ENCODE results near the gene IQGAP2.

The IQGAP2 gene

GRCh38 chr5:76470976-76471375 lies 67.9 kb downstream of the IQGAP2 start:
- no peaks in the 10 kb centered on the region for H3K4me1 ChIP-seq (ENCODE audit: control insufficient read depth, insufficient read depth, low read depth, low read length)
- H3K27ac ChIP-seq (ENCODE audit: low read length, poor library complexity, severe bottlenecking), result no peak overlapping the region
- WGBS, result 90% methylated on average over 3 of the region's 3 CpGs
- H3K9me3 ChIP-seq (ENCODE audit: control insufficient read depth, low read length), result no peaks in the 10 kb centered on the region
- H3K4me2 ChIP-seq (ENCODE audit: low read length, poor library complexity, severe bottlenecking), result no peak overlapping the region
- H3K36me3 ChIP-seq (ENCODE audit: control insufficient read depth in 1 of 2, insufficient read depth in 2 of 2, low read depth in 1 of 2, low read length in 2 of 2), result no peaks in the 10 kb centered on the region
- H3K79me1 ChIP-seq (replicated peaks; ENCODE audit: low read length, poor library complexity, severe bottlenecking), result no peaks in the 10 kb centered on the region
- no peak for DNase-seq
- H4K8ac ChIP-seq (ENCODE audit: low read length), result no peak overlapping the region
- H3K23ac ChIP-seq (ENCODE audit: low read length in 2 of 2), result no peak overlapping the region
- H2AFZ ChIP-seq (ENCODE audit: low read depth, low read length), result no peak overlapping the region
- H4K91ac ChIP-seq (ENCODE audit: low read length), result no peak overlapping the region
- no peak overlapping the region for H2BK12ac ChIP-seq (ENCODE audit: low read length in 2 of 2)
- no peak overlapping the region for H2BK5ac ChIP-seq (ENCODE audit: low read depth, low read length, poor library complexity, severe bottlenecking)
- H2AK5ac ChIP-seq (ENCODE audit: low read length, severe bottlenecking), result no peak overlapping the region
- no peak overlapping the region for H3K4ac ChIP-seq (ENCODE audit: low read depth in 1 of 2, low read length in 2 of 2)
- H3K4me3 ChIP-seq (ENCODE audit: insufficient read depth in 1 of 2, low read depth in 1 of 2, low read length in 2 of 2), result no peak overlapping the region
- H2BK120ac ChIP-seq (ENCODE audit: low read depth, low read length), result no peak overlapping the region
- H3K18ac ChIP-seq (ENCODE audit: low read depth in 1 of 2, low read length in 2 of 2), result no peak overlapping the region
- H3K27me3 ChIP-seq (ENCODE audit: control insufficient read depth in 1 of 2, insufficient read depth in 1 of 2, low read length in 2 of 2), result peaks cover 0 to 6% of the 10 kb centered on the region in 2 experiments
- H3K14ac ChIP-seq (ENCODE audit: low read length in 2 of 2), result no peak overlapping the region
- H2BK15ac ChIP-seq (ENCODE audit: low read depth, poor library complexity, severe bottlenecking), result no peak overlapping the region
- H3K9ac ChIP-seq (ENCODE audit: low read length), result no peak overlapping the region

DNA sequence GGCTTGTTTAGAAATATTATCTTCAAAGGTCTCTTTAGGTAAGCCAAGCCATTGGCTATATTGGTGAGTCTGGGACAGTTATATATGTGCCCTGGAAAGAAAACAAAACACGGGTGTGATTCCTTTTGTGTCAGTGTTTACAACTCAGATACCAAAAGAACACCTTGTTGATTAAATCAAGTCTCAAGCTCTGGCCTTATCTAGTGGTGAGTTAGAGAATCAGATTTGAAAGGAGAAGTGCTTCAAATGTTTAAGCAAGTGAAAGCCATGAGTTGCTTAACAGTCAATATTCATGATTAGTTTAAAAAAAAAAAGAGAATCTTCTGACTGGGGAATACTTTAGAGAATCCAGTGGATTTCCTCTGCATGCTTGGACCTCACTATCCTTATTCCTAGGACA lies 68.3 kb downstream of the IQGAP2 start:
- Histone ChIP-seq H3K27ac (ENCODE audit: low read length, poor library complexity, severe bottlenecking) (no peak overlapping the region), H3K9me3 (ENCODE audit: control insufficient read depth, low read length) (no peaks in the 10 kb centered on the region), H2BK15ac (ENCODE audit: low read depth, poor library complexity, severe bottlenecking) (no peak overlapping the region), H2BK12ac (ENCODE audit: low read length in 2 of 2) (no peak overlapping the region), H3K4ac (ENCODE audit: low read depth in 1 of 2, low read length in 2 of 2) (no peak overlapping the region), H3K36me3 (ENCODE audit: control insufficient read depth in 1 of 2, insufficient read depth in 2 of 2, low read depth in 1 of 2, low read length in 2 of 2) (no peaks in the 10 kb centered on the region), H2AFZ (ENCODE audit: low read depth, low read length) (no peak overlapping the region), H2AK5ac (ENCODE audit: low read length, severe bottlenecking) (no peak overlapping the region), H4K91ac (ENCODE audit: low read length) (no peak overlapping the region), H3K4me1 (ENCODE audit: control insufficient read depth, insufficient read depth, low read depth, low read length) (no peaks in the 10 kb centered on the region), H3K4me3 (ENCODE audit: insufficient read depth in 1 of 2, low read depth in 1 of 2, low read length in 2 of 2) (no peak overlapping the region), H4K8ac (ENCODE audit: low read length) (no peak overlapping the region), H3K9ac (ENCODE audit: low read length) (no peak overlapping the region), H2BK5ac (ENCODE audit: low read depth, low read length, poor library complexity, severe bottlenecking) (no peak overlapping the region), H3K18ac (ENCODE audit: low read depth in 1 of 2, low read length in 2 of 2) (no peak overlapping the region), H3K23ac (ENCODE audit: low read length in 2 of 2) (no peak overlapping the region), H3K79me1 (replicated peaks; ENCODE audit: low read length, poor library complexity, severe bottlenecking) (no peaks in the 10 kb centered on the region), H3K4me2 (ENCODE audit: low read length, poor library complexity, severe bottlenecking) (no peak overlapping the region), H3K27me3 (ENCODE audit: control insufficient read depth in 1 of 2, insufficient read depth in 1 of 2, low read length in 2 of 2) (peaks cover 0 to 9% of the 10 kb centered on the region in 2 experiments), H3K14ac (ENCODE audit: low read length in 2 of 2) (no peak overlapping the region), H2BK120ac (ENCODE audit: low read depth, low read length) (no peak overlapping the region)
- WGBS, result no CpG with 5 or more reads among the region's 1 CpG
- DNase-seq, result no peak

- Histone ChIP-seq H2BK5ac (ENCODE audit: low read depth, low read length, poor library complexity, severe bottlenecking) (no peak overlapping the region), H3K14ac (ENCODE audit: low read length in 2 of 2) (peak overlapping the region in 1 of 2 experiments; percentile 7), H3K4me1 (ENCODE audit: control insufficient read depth, insufficient read depth, low read depth, low read length) (no peaks in the 10 kb centered on the region), H3K27me3 (ENCODE audit: control insufficient read depth in 1 of 2, insufficient read depth in 1 of 2, low read length in 2 of 2) (peaks cover 0 to 9% of the 10 kb centered on the region in 2 experiments), H3K9me3 (ENCODE audit: control insufficient read depth, low read length) (no peaks in the 10 kb centered on the region), H3K79me1 (replicated peaks; ENCODE audit: low read length, poor library complexity, severe bottlenecking) (no peaks in the 10 kb centered on the region), H4K91ac (ENCODE audit: low read length) (no peak overlapping the region), H3K36me3 (ENCODE audit: control insufficient read depth in 1 of 2, insufficient read depth in 2 of 2, low read depth in 1 of 2, low read length in 2 of 2) (no peaks in the 10 kb centered on the region), H3K23ac (ENCODE audit: low read length in 2 of 2) (no peak overlapping the region), H3K4ac (ENCODE audit: low read depth in 1 of 2, low read length in 2 of 2) (no peak overlapping the region), H3K27ac (ENCODE audit: low read length, poor library complexity, severe bottlenecking) (no peak overlapping the region), H2AFZ (ENCODE audit: low read depth, low read length) (no peak overlapping the region), H3K4me3 (ENCODE audit: insufficient read depth in 1 of 2, low read depth in 1 of 2, low read length in 2 of 2) (peak overlapping the region in 1 of 2 experiments; percentile 33), H2AK5ac (ENCODE audit: low read length, severe bottlenecking) (no peak overlapping the region), H3K4me2 (ENCODE audit: low read length, poor library complexity, severe bottlenecking) (no peak overlapping the region), H2BK12ac (ENCODE audit: low read length in 2 of 2) (no peak overlapping the region), H2BK15ac (ENCODE audit: low read depth, poor library complexity, severe bottlenecking) (no peak overlapping the region), H3K9ac (ENCODE audit: low read length) (no peak overlapping the region), H2BK120ac (ENCODE audit: low read depth, low read length) (no peak overlapping the region), H3K18ac (ENCODE audit: low read depth in 1 of 2, low read length in 2 of 2) (no peak overlapping the region), H4K8ac (ENCODE audit: low read length) (no peak overlapping the region)
- no peak for DNase-seq
- 80% methylated on average over 6 of the region's 6 CpGs for WGBS
These were observed 68.9 kb downstream of the IQGAP2 start for GRCh38 chr5:76471987-76472334.

- H3K4me1 ChIP-seq (ENCODE audit: control insufficient read depth, insufficient read depth, low read depth, low read length), result no peaks in the 10 kb centered on the region
- no peak overlapping the region for H2BK12ac ChIP-seq (ENCODE audit: low read length in 2 of 2)
- H2AFZ ChIP-seq (ENCODE audit: low read depth, low read length), result no peak overlapping the region
- DNase-seq, result no peak
- no peak overlapping the region for H3K4me2 ChIP-seq (ENCODE audit: low read length, poor library complexity, severe bottlenecking)
- no peak overlapping the region for H2AK5ac ChIP-seq (ENCODE audit: low read length, severe bottlenecking)
- H3K9me3 ChIP-seq (ENCODE audit: control insufficient read depth, low read length), result no peaks in the 10 kb centered on the region
- H2BK5ac ChIP-seq (ENCODE audit: low read depth, low read length, poor library complexity, severe bottlenecking), result no peak overlapping the region
- no peak overlapping the region for H2BK15ac ChIP-seq (ENCODE audit: low read depth, poor library complexity, severe bottlenecking)
- WGBS, result 89% methylated on average over 5 of the region's 7 CpGs
- H3K4ac ChIP-seq (ENCODE audit: low read depth in 1 of 2, low read length in 2 of 2), result no peak overlapping the region
- H3K23ac ChIP-seq (ENCODE audit: low read length in 2 of 2), result no peak overlapping the region
- no peak overlapping the region for H3K9ac ChIP-seq (ENCODE audit: low read length)
- H3K27ac ChIP-seq (ENCODE audit: low read length, poor library complexity, severe bottlenecking), result no peak overlapping the region
- H2BK120ac ChIP-seq (ENCODE audit: low read depth, low read length), result no peak overlapping the region
- H3K14ac ChIP-seq (ENCODE audit: low read length in 2 of 2), result peak overlapping the region in 1 of 2 experiments; percentile 7
- H3K27me3 ChIP-seq (ENCODE audit: control insufficient read depth in 1 of 2, insufficient read depth in 1 of 2, low read length in 2 of 2), result peaks cover 0 to 9% of the 10 kb centered on the region in 2 experiments
- no peak overlapping the region for H3K18ac ChIP-seq (ENCODE audit: low read depth in 1 of 2, low read length in 2 of 2)
- no peaks in the 10 kb centered on the region for H3K79me1 ChIP-seq (replicated peaks; ENCODE audit: low read length, poor library complexity, severe bottlenecking)
- no peaks in the 10 kb centered on the region for H3K36me3 ChIP-seq (ENCODE audit: control insufficient read depth in 1 of 2, insufficient read depth in 2 of 2, low read depth in 1 of 2, low read length in 2 of 2)
- no peak overlapping the region for H4K8ac ChIP-seq (ENCODE audit: low read length)
- no peak overlapping the region for H3K4me3 ChIP-seq (ENCODE audit: insufficient read depth in 1 of 2, low read depth in 1 of 2, low read length in 2 of 2)
- no peak overlapping the region for H4K91ac ChIP-seq (ENCODE audit: low read length)
These were observed 69.4 kb downstream of the IQGAP2 start for GRCh38 chr5:76472335-76473008.
